ENCODE measurements around the gene KRT2. TPM values are rescaled to one million over a fixed set of nuclear protein-coding genes. Genes with fewer than 3 reads are reported as not detected.

The KRT2 gene
- total RNA-seq, 1 donor from 2014 or later, result not detected

GRCh38 chr12:52615208-52615868, 36.7 kb downstream of the KRT2 start:
- DNase-seq (no peak), ATAC-seq (ENCODE audit: low read depth) (no peak)
- no peaks in the 10 kb centered on the region for H3K9me3 Mint-ChIP-seq
- POLR2A ChIA-PET, result no interaction called here
- H3K27me3 Mint-ChIP-seq, result peaks cover 13% of the 10 kb centered on the region
- H3K4me1 Mint-ChIP-seq, result no peaks in the 10 kb centered on the region
- CTCF ChIA-PET, result no interaction called here
- H3K36me3 Mint-ChIP-seq (ENCODE audit: low read depth), result no peaks in the 10 kb centered on the region
- no peak overlapping the region for H3K27ac Mint-ChIP-seq
- no peak overlapping the region for H3K4me3 Mint-ChIP-seq
- intact Hi-C loops (cut with micrococcal nuclease), result no loop called here
- TF ChIP-seq CTCF (IDR thresholded peaks at IDR 0.05), result no peak

- intact Hi-C loops (cut with micrococcal nuclease), result no loop called here
Measured at GRCh38 chr12:52614381-52615207, 37.4 kb downstream of the KRT2 start.

GRCh38 chr12:52613384-52614030, 38.5 kb downstream of the KRT2 start:
- Mint-ChIP-seq H3K27ac (no peak overlapping the region), H3K9me3 (no peaks in the 10 kb centered on the region), H3K4me3 (no peak overlapping the region), H3K36me3 (ENCODE audit: low read depth) (no peaks in the 10 kb centered on the region), H3K4me1 (no peaks in the 10 kb centered on the region), H3K27me3 (peaks cover 17% of the 10 kb centered on the region)
- ATAC-seq (ENCODE audit: low read depth), result no peak
- DNase-seq, result no peak
- TF ChIP-seq CTCF (IDR thresholded peaks at IDR 0.05), result no peak
- CTCF ChIA-PET, result no interaction called here
- POLR2A ChIA-PET, result no interaction called here
- intact Hi-C loops (cut with micrococcal nuclease), result no loop called here

More at GRCh38 chr12:52614381-52615207, 37.4 kb downstream of the KRT2 start:
- no peak for TF ChIP-seq CTCF (IDR thresholded peaks at IDR 0.05)
- ChIA-PET POLR2A (no interaction called here), CTCF (no interaction called here)
- Mint-ChIP-seq H3K9me3 (no peaks in the 10 kb centered on the region), H3K4me3 (no peak overlapping the region), H3K27me3 (peaks cover 13% of the 10 kb centered on the region), H3K36me3 (ENCODE audit: low read depth) (no peaks in the 10 kb centered on the region), H3K4me1 (no peaks in the 10 kb centered on the region), H3K27ac (no peak overlapping the region)
- DNase-seq, result no peak
- no peak for ATAC-seq (ENCODE audit: low read depth)

GRCh38 chr12:52612431-52613383, 39.3 kb downstream of the KRT2 start:
- intact Hi-C loops (cut with micrococcal nuclease), result no loop called here
- H3K4me1 Mint-ChIP-seq, result no peaks in the 10 kb centered on the region
- no peak for ATAC-seq (ENCODE audit: low read depth)
- no peak for TF ChIP-seq CTCF (IDR thresholded peaks at IDR 0.05)
- H3K36me3 Mint-ChIP-seq (ENCODE audit: low read depth), result no peaks in the 10 kb centered on the region
- H3K4me3 Mint-ChIP-seq, result no peak overlapping the region
- no peak for DNase-seq
- H3K27ac Mint-ChIP-seq, result no peak overlapping the region
- CTCF ChIA-PET, result no interaction called here
- peaks cover 17% of the 10 kb centered on the region for H3K27me3 Mint-ChIP-seq
- no peaks in the 10 kb centered on the region for H3K9me3 Mint-ChIP-seq
- POLR2A ChIA-PET, result no interaction called here

All from activated B cell treated with CpG ODN at 0.5 μM for 24 hours (primary cell).